CD4-positive, alpha-beta T cell (primary cell): ENCODE results near the gene MAGEB4. TPM values are rescaled to one million over a fixed set of nuclear protein-coding genes. Genes with fewer than 3 reads are reported as not detected.
"Not testable (repeated sequence)": the region's sequence is repeated elsewhere in the genome, so short reads cannot be mapped to it uniquely, and the experiment has no call there.

ENCODE experiments used
- ATAC-seq: fragments of 200-7000 bp; cut with Tn5 transposase; one replicate; pipeline ENCODE4 v1.10.0; 2022; ENCODE audit warnings: mild to moderate bottlenecking; ENCODE audit not compliant: poor library complexity
- CTCF ChIA-PET: fragments of 350-600 bp; sonication (Branson Sonifier 250); formaldehyde crosslinking; loops from one replicate; lab custom pipeline; 2021; ENCODE audit warnings: antibody characterized with exemption, inconsistent platforms; lab: Charles Lee
- POLR2A ChIA-PET: fragments of 350-600 bp; sonication (Branson Sonifier 250); formaldehyde crosslinking; loops from one replicate; lab custom pipeline; 2021; ENCODE audit warnings: antibody characterized with exemption, inconsistent platforms; lab: Charles Lee
- DNase-seq, 14 experiments: peaks; one replicate each; pipeline ENCODE4 v3.0.0-alpha.2; 2013 to 2020; ENCODE audit warnings: mixed read lengths in 2 of 14
- H3K27ac ChIP-seq, 2 donors: one replicate each; pipeline versions ENCODE4 v1.5.1 to v1.7.0; 2013; ENCODE audit warnings: low read length in 2 of 2, low read depth in 1 of 2, mild to moderate bottlenecking in 1 of 2
- H3K27me3 ChIP-seq, 2 experiments: 1 replicate in 1 of 2; 2 replicates in 1 of 2; pipeline versions ENCODE4 v1.6.1 to v1.7.0; 2013; ENCODE audit warnings: low read length in 2 of 2, control low read depth in 1 of 2, mild to moderate bottlenecking in 1 of 2, moderate library complexity in 1 of 2; ENCODE audit not compliant: insufficient read depth in 2 of 2, control insufficient read depth in 1 of 2
- H3K36me3 ChIP-seq: one replicate; pipeline ENCODE4 v1.6.1; 2013; ENCODE audit warnings: low read length, control low read depth; ENCODE audit not compliant: insufficient read depth
- H3K4me1 ChIP-seq: one replicate; pipeline ENCODE4 v1.6.1; 2013; ENCODE audit warnings: low read length, control low read depth; ENCODE audit not compliant: insufficient read depth
- H3K4me3 ChIP-seq: one replicate; pipeline ENCODE4 v1.5.1; 2013; ENCODE audit warnings: mild to moderate bottlenecking, low read length, moderate library complexity
- H3K9me3 ChIP-seq, 2 experiments: 1 replicate in 1 of 2; 2 replicates in 1 of 2; pipeline versions ENCODE4 v1.6.1 to v1.7.0; 2013; ENCODE audit warnings: low read length in 2 of 2, mild to moderate bottlenecking in 2 of 2, control low read depth in 1 of 2, moderate library complexity in 1 of 2; ENCODE audit not compliant: control insufficient read depth in 1 of 2, insufficient read depth in 1 of 2
- H3K27ac Mint-ChIP-seq: one replicate; pipeline ENCODE4 v1.8.0; 2020; ENCODE audit warnings: mixed read lengths
- H3K27me3 Mint-ChIP-seq: one replicate; pipeline ENCODE4 v1.8.0; 2021; ENCODE audit warnings: mixed read lengths
- H3K36me3 Mint-ChIP-seq: one replicate; pipeline ENCODE4 v1.8.0; 2021; ENCODE audit warnings: low read depth, mixed read lengths
- H3K4me1 Mint-ChIP-seq: one replicate; pipeline ENCODE4 v1.8.0; 2021; ENCODE audit warnings: low read depth, mixed read lengths
- H3K4me3 Mint-ChIP-seq: one replicate; pipeline ENCODE4 v1.8.0; 2020; ENCODE audit warnings: mild to moderate bottlenecking, mixed read lengths
- H3K9me3 Mint-ChIP-seq: one replicate; pipeline ENCODE4 v1.8.0; 2020; ENCODE audit warnings: mixed read lengths
- intact Hi-C, 2 experiments: fragments of 100-400 bp; cut with DNase I in 1 of 2; cut with micrococcal nuclease in 1 of 2; formaldehyde crosslinking; loops; one replicate each; pipeline versions ENCODE4 v1.15.1 to v1.9.0; 2023 to 2025; cut with DNase I, micrococcal nuclease
- polyA plus RNA-seq, 2 donors: library from polyadenylated mRNA; unstranded; fragments of 120-200 nt; gene quantifications; one replicate each; pipeline ENCODE4 v1.2.1, GENCODE V29; 2013
- total RNA-seq, 174 experiments: library from RNA in 2 of 174; stranded (reverse) in 2 of 174; gene quantifications; one replicate each; pipeline ENCODE4 v1.2.3 and lab custom pipeline; 2021 to 2026
- TF ChIP-seq, protein P1 (sequence below): fragments of 200-600 bp; IDR thresholded peaks from one replicate; pipeline ENCODE4 v1.8.0; 2022; ENCODE audit warnings: antibody characterized with exemption, mild to moderate bottlenecking

MAGEB4 gene, protein sequence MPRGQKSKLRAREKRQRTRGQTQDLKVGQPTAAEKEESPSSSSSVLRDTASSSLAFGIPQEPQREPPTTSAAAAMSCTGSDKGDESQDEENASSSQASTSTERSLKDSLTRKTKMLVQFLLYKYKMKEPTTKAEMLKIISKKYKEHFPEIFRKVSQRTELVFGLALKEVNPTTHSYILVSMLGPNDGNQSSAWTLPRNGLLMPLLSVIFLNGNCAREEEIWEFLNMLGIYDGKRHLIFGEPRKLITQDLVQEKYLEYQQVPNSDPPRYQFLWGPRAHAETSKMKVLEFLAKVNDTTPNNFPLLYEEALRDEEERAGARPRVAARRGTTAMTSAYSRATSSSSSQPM
- total RNA-seq (not detected), total RNA-seq (lab: John Stamatoyannopoulos, UW) (0 to 0.04 (median 0) reads per million in 172 experiments)
- polyA plus RNA-seq (2013, experiment 1 of 2), result not detected
- polyA plus RNA-seq (2013, experiment 2 of 2), result not detected

GRCh38 chrX:30241724-30242415 is at the start of gene MAGEB4:
Gene MAGEB4, plus strand, starts transcription at chrX:30242000. Its CDS starts 136 bp downstream, at chrX:30242136.
- H3K27ac Mint-ChIP-seq, result no peak within 1 kb of the TSS
- H3K27ac ChIP-seq, result no peak within 1 kb of the TSS
- POLR2A ChIA-PET, result no interaction called here
- ATAC-seq (no peak), DNase-seq (no peak)
- H3K4me3 ChIP-seq, result no peak within 1 kb of the TSS
- H3K9me3 Mint-ChIP-seq, result no peaks in the 10 kb centered on the region
- TF ChIP-seq, protein P1, sequence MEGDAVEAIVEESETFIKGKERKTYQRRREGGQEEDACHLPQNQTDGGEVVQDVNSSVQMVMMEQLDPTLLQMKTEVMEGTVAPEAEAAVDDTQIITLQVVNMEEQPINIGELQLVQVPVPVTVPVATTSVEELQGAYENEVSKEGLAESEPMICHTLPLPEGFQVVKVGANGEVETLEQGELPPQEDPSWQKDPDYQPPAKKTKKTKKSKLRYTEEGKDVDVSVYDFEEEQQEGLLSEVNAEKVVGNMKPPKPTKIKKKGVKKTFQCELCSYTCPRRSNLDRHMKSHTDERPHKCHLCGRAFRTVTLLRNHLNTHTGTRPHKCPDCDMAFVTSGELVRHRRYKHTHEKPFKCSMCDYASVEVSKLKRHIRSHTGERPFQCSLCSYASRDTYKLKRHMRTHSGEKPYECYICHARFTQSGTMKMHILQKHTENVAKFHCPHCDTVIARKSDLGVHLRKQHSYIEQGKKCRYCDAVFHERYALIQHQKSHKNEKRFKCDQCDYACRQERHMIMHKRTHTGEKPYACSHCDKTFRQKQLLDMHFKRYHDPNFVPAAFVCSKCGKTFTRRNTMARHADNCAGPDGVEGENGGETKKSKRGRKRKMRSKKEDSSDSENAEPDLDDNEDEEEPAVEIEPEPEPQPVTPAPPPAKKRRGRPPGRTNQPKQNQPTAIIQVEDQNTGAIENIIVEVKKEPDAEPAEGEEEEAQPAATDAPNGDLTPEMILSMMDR, result no peak
- H3K4me1 Mint-ChIP-seq, result no peaks in the 10 kb centered on the region
- intact Hi-C loops, result no loop called here
- H3K9me3 ChIP-seq, result peaks cover 0 to 3% of the 10 kb centered on the region in 2 experiments
- H3K4me1 ChIP-seq, result no peaks in the 10 kb centered on the region
- no peaks in the 10 kb centered on the region for H3K36me3 Mint-ChIP-seq
- no peaks in the 10 kb centered on the region for H3K27me3 ChIP-seq
- H3K4me3 Mint-ChIP-seq, result no peak within 1 kb of the TSS
- H3K27me3 Mint-ChIP-seq, result no peaks in the 10 kb centered on the region
- H3K36me3 ChIP-seq, result no peaks in the 10 kb centered on the region
- CTCF ChIA-PET, result interaction anchor here (0.6 kb wide), 1 partner anchor 23 kb away, joined by 3 read pairs; no protein-coding TSS in a partner anchor

DNA sequence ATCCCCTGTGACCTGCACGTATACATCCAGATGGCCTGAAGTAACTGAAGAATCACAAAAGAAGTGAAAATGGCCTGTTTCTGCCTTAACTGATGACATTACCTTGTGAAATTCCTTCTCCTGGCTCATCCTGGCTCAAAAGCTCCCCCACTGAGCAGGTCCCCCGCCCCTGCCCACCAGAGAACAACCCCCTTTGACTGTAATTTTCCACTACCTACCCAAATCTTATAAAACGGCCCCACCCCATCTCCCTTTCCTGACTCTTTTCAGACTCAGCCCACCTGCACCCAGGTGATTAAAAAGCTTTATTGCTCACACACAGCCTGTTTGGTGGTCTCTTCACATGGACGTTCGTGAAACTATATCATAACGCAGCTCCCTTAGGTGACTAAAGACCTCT is 47.9 kb upstream of the MAGEB4 start:
- H3K27ac Mint-ChIP-seq, H3K27ac ChIP-seq, H3K4me3 Mint-ChIP-seq, POLR2A ChIA-PET, H3K27me3 Mint-ChIP-seq, CTCF ChIA-PET, H3K9me3 ChIP-seq, H3K4me3 ChIP-seq, H3K36me3 ChIP-seq, H3K36me3 Mint-ChIP-seq, ATAC-seq, intact Hi-C loops, H3K4me1 Mint-ChIP-seq, DNase-seq, H3K27me3 ChIP-seq, H3K4me1 ChIP-seq, H3K9me3 Mint-ChIP-seq: not testable (repeated sequence)

GRCh38 chrX:30196322-30196721 is 45.5 kb upstream of the MAGEB4 start:
- no peak overlapping the region for H3K27ac ChIP-seq
- H3K9me3 ChIP-seq, result no peaks in the 10 kb centered on the region
- H3K36me3 ChIP-seq, result no peaks in the 10 kb centered on the region
- Mint-ChIP-seq H3K36me3 (no peaks in the 10 kb centered on the region), H3K27me3 (no peaks in the 10 kb centered on the region), H3K9me3 (no peaks in the 10 kb centered on the region), H3K4me1 (no peaks in the 10 kb centered on the region), H3K4me3 (no peak overlapping the region), H3K27ac (no peak overlapping the region)
- CTCF ChIA-PET, result no interaction called here
- TF ChIP-seq, protein P1, result no peak
- intact Hi-C loops, result no loop called here
- POLR2A ChIA-PET, result no interaction called here
- no peak overlapping the region for H3K4me3 ChIP-seq
- H3K27me3 ChIP-seq, result peaks cover 0 to 4% of the 10 kb centered on the region in 2 experiments
- DNase-seq (no peak), ATAC-seq (no peak)
- no peaks in the 10 kb centered on the region for H3K4me1 ChIP-seq
